Fibroblast of the aortic adventitia (primary cell): ENCODE measurements around the gene STK32A. TPM values are rescaled to one million over a fixed set of nuclear protein-coding genes. Genes with fewer than 3 reads are reported as not detected.

Experiments used
- DNase-seq: peaks from one replicate; pipeline ENCODE4 v3.0.0-alpha.2; 2010; ENCODE audit warnings: low read depth
- H3K4me3 ChIP-seq: 2 replicates; pipeline ENCODE4 v1.5.1; 2011; ENCODE audit warnings: low read depth, mild to moderate bottlenecking, control low read depth, low read length, moderate library complexity
- CTCF ChIP-seq: IDR thresholded peaks from 2 replicates; pipeline ENCODE4 v1.5.1; 2011; ENCODE audit warnings: mild to moderate bottlenecking, low read length, control low read depth, inconsistent platforms; ENCODE audit not compliant: insufficient read depth
- total RNA-seq: library from RNA; depleted of rRNA; stranded (reverse); fragments of >200 nt; gene quantifications from 2 replicates; pipeline ENCODE4 v1.2.3, GENCODE V29; 2012; ENCODE audit warnings: low replicate concordance

The STK32A gene
- total RNA-seq, 1 donor: 2.3 TPM

- no peak for DNase-seq
- peak; percentile 51 for TF ChIP-seq CTCF
- H3K4me3 ChIP-seq: no peak overlapping the region
Measured at GRCh38 chr5:147393874-147394672, 159.2 kb downstream of the STK32A start.

GRCh38 chr5:147396070-147396823 is 161.4 kb downstream of the STK32A start:
- DNase-seq: no peak
- H3K4me3 ChIP-seq: no peak overlapping the region
- TF ChIP-seq CTCF: no peak

- no peak overlapping the region for H3K4me3 ChIP-seq
- TF ChIP-seq CTCF: no peak
Measured at GRCh38 chr5:147397616-147398015, 162.8 kb downstream of the STK32A start.

GRCh38 chr5:147398860-147399259 is 164.0 kb downstream of the STK32A start:
- no peak for DNase-seq
- TF ChIP-seq CTCF: no peak
- no peak overlapping the region for H3K4me3 ChIP-seq

More at GRCh38 chr5:147397616-147398015, 162.8 kb downstream of the STK32A start:
- DNase-seq: no peak

GRCh38 chr5:147400126-147400809 is 165.4 kb downstream of the STK32A start:
- H3K4me3 ChIP-seq: no peak overlapping the region
- DNase-seq: no peak
- TF ChIP-seq CTCF: no peak

- no peak for DNase-seq
- H3K4me3 ChIP-seq: no peak overlapping the region
- no peak for TF ChIP-seq CTCF
Measured at GRCh38 chr5:147400881-147401280, 166.1 kb downstream of the STK32A start.
